T-helper 22 cell (primary cell): ENCODE measurements around the gene NXPE1.
"Not testable (repeated sequence)": the region's sequence is repeated elsewhere in the genome, so short reads cannot be mapped to it uniquely, and the experiment has no call there.

Experiments
- DNase-seq: peaks from one replicate; pipeline ENCODE4 v3.0.0-alpha.2; 2020; ENCODE audit warnings: low read depth

The NXPE1 gene

GRCh38 chr11:114559425-114560310, at the start of gene NXPE1:
Gene NXPE1, minus strand, starts transcription at chr11:114559881. Its CDS starts 8,680 bp downstream, at chr11:114551201.
- DNase-seq: no peak

GRCh38 chr11:114609429-114609828, 49.7 kb upstream of the NXPE1 start:
- DNase-seq: no peak

DNA sequence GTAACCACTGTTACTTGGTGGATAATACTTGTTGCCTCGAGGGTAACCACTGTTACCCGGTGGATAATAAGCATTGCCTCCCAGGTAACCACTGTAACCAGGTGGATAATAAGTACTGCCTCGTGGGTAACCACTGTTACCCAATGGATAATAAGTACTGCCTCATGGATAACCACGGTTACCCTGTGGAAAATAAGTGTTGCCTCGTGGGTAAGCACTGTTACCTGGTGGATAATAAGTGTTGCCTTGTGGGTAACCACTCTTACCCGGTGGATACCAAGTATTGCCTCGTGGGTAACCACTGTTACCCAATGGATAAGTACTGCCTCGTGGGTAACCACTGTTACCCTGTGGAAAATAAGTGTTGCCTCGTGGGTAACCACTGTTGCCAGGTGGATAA, 48.9 kb upstream of the NXPE1 start:
- DNase-seq: not testable (repeated sequence)

DNA sequence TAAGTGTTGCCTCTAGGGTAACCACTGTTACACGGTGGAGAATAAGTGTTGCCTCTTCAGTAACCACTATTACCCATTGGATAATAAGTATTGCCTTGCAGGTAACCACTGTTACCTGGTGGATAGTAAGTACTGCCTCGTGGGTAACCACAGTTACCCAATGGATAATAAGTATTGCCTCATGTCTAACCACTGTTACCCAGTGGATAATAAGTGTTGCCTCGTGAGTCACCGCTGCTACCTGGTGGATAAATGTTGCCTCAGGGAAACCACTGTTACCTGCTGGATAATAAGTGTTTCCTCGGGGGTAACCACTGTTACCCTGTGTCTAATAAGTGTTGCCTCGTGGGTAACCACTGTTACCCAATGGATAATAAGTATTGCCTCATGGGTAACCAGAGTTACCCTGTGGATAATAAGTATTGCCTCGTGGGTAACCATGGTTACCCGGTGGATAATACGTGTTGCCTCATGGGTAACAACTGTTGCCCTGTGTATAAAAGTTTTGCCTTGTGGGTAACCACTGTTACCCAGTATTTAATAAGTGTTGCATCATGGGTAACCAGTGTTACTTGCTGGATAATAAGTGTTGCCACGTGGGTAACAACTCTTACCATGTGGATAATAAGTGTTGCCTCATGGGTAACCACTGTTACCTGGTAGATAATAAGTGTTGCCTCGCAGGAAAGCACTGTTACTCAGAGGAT, 48.2 kb upstream of the NXPE1 start:
- DNase-seq: no peak

DNA sequence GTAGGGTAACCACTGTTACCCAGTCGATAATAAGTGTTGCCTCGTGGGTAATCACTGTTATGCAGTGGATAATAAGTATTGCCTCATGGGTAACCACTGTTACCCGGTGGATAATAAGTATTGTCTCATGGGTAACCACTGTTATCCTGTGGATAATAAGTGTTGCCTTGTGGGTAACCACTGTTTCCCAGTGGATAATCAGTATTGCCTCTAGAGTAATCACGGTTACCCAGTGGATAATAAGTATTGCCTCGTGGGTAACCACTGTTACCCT, 47.1 kb upstream of the NXPE1 start:
- DNase-seq: not testable (repeated sequence)

GRCh38 chr11:114606003-114606801, 46.5 kb upstream of the NXPE1 start:
- DNase-seq: no peak

DNA sequence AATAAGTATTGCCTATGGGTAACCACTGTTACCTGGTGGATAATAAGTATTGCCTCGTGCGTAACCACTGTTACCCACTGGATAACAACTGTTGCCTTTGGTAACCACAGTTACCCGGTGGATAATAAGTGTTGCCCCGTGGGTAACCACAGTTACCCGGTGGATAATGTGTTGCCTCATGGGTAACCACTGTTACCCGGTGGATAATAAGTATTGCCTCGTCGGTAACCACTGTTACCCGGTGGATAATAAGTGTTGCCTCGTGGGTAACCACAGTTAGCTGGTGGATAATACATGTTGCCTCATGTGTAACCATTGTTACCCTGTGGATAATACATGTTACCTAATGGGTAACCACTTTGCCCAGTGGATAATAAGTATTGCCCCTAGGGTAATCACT, 45.7 kb upstream of the NXPE1 start:
- DNase-seq: no peak

DNA sequence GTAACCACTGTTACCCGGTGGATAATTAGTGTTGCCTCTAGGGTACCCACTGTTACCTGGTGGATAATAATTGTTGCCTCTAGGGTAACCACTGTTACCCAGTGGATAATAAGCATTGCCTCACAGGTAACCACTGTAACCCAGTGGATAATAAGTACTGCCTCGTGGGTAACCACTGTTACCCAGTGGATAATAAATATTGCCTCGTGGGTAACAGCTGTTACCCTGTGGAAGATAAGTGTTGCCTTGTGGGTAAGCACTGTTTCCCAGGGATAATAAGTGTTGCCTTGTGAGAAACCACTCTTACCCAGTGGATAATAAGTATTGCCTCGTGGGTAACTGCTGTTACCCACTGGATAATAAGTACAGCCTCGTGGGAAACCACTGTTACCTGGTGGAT, 45.2 kb upstream of the NXPE1 start:
- DNase-seq: no peak

- DNase-seq: no peak
Measured at GRCh38 chr11:114604179-114604813, 44.6 kb upstream of the NXPE1 start.

GRCh38 chr11:114603151-114603550, 43.5 kb upstream of the NXPE1 start:
- not testable (repeated sequence) for DNase-seq

- DNase-seq: no peak
Measured at GRCh38 chr11:114598461-114598860, 38.8 kb upstream of the NXPE1 start.

DNA sequence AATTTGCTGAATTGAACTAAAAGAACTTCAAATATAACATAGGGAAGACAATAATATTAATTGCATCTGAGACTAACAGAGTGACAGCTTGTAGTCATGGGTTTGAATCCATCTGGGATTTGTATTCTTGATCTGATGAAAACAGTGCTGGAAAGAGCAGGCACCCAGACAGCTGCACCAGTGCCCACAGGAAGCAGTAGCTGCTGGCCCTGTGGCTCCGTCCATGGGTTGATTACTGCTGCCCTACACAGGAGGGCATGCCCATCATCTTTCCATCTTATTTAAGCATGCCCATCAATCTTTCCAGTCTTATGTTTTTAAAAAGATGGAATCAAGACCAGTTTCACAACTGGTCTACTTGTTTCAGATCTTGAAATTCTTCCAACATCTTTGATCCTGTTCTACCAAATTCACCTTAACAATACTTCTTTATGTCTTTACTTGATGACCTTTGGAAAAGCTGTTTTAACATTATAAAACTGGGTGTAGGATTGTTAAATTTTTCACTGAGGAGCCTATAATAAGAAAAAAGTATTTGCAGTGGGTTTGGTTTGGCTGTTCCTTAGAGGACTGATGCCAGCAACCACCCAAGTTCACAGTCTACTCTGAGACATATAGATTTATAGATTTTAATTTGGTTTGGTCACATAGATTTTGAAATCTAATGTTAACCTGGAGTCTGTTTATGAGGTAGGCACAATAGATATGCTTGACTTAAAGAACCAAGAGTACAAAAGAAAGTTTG, 36.7 kb upstream of the NXPE1 start:
- DNase-seq: no peak

GRCh38 chr11:114595571-114595970, 35.9 kb upstream of the NXPE1 start, which contains the start of gene NXPE4:
Gene NXPE4, minus strand, starts transcription at chr11:114595786. Its CDS starts 1,027 bp downstream, at chr11:114594759.
- no peak for DNase-seq

- DNase-seq: no peak
Measured at GRCh38 chr11:114594703-114595102, 35.0 kb upstream of the NXPE1 start.

GRCh38 chr11:114587398-114587953, 27.8 kb upstream of the NXPE1 start:
- DNase-seq: no peak

- no peak for DNase-seq
Measured at GRCh38 chr11:114586797-114587196, 27.1 kb upstream of the NXPE1 start.

GRCh38 chr11:114571712-114572111, 12.0 kb upstream of the NXPE1 start:
- DNase-seq: no peak

GRCh38 chr11:114569801-114570200, 10.1 kb upstream of the NXPE1 start:
- DNase-seq: no peak

DNA sequence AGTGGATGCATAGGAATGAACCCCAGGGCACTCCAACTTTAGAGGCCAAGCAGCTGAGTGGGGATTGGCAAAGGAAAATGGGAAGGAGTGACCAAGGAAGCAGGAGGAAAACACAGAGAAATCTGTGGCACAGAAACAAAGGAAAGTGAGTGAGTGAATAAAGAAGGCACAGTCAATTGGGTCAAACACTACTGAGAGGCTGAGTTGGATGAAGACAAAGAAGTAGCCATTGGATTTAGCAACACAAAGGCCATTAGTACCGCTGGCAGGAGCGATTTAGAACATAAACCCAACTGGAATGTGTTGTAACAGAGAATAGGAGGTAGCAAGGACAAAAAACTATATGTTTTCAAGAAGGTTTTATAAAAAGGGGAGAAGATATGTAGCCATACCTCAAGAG, 6.6 kb upstream of the NXPE1 start:
- no peak for DNase-seq

- no peak for DNase-seq
Measured at GRCh38 chr11:114564831-114565230, 5.2 kb upstream of the NXPE1 start.

DNA sequence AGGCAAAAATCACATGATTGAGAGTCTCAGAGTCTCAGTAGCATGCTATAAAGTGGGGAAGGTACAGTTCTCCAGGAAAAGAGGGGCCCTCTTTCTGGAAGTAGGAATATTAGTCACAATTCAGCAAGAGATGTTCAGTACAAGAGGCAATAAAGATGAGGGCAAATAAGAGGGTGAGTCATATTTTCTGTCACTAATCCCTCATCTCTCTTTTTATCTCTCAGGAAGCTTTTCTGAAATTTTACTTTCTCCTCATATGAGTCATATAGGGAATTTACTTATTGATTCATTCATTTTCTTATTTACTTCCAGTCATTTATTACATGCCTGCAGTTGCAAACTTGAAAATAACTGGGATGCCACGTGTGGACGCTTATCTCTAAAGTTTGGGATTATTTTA, 3.4 kb upstream of the NXPE1 start:
- no peak for DNase-seq
